HepG2 (cell line): ENCODE measurements around the gene PRPSAP1. TPM values are rescaled to one million over a fixed set of nuclear protein-coding genes. Genes with fewer than 3 reads are reported as not detected.
A peak's percentile ranks its signal among the peaks of the same experiment; 100 is the strongest.

Experiments used
- ARNT ChIP-seq: fragments of 450-650 bp; IDR thresholded peaks from 2 replicates; pipeline ENCODE4 v1.6.1; 2017
- CBX2 ChIP-seq, 2 experiments: fragments of 200-600 bp in 1 of 2; sonication (generic); formaldehyde crosslinking in 1 of 2; IDR thresholded peaks; 2 replicates each; pipeline versions ENCODE4 v1.7.0 to v1.8.1; 2018 to 2022; ENCODE audit warnings: low read depth in 2 of 2, low read length in 1 of 2, mild to moderate bottlenecking in 1 of 2, missing genetic modification reagents in 1 of 2
- CCDC6 ChIP-seq: sonication (generic); formaldehyde crosslinking; IDR thresholded peaks from 2 replicates; pipeline ENCODE4 v1.8.1; 2022; ENCODE audit warnings: mild to moderate bottlenecking, missing genetic modification reagents, moderate library complexity
- CEBPB ChIP-seq: IDR thresholded peaks from 2 replicates; pipeline ENCODE4 v1.6.1; 2011; ENCODE audit warnings: low read depth, low read length, improper control_type of control experiment, borderline replicate concordance
- GPN1 ChIP-seq: sonication (generic); formaldehyde crosslinking; IDR thresholded peaks from 2 replicates; pipeline ENCODE4 v1.5.1; 2020; ENCODE audit warnings: missing genetic modification reagents, borderline replicate concordance
- HNF4A ChIP-seq: sonication (generic); formaldehyde crosslinking; IDR thresholded peaks from 2 replicates; pipeline ENCODE4 v1.4.0; 2020; ENCODE audit warnings: missing genetic modification reagents
- KLF11 ChIP-seq: IDR thresholded peaks from 2 replicates; pipeline ENCODE4 v1.6.1; 2016; ENCODE audit warnings: missing compliant biosample characterization
- PPARG ChIP-seq: conservative IDR thresholded peaks from 2 replicates; pipeline ENCODE4 v1.6.1; 2016; ENCODE audit warnings: missing biosample characterization, missing genetic modification reagents
- REL ChIP-seq: sonication (generic); formaldehyde crosslinking; conservative IDR thresholded peaks from 2 replicates; pipeline ENCODE4 v1.8.0; 2022; ENCODE audit warnings: mild to moderate bottlenecking, missing genetic modification reagents, moderate library complexity
- REXO4 ChIP-seq: sonication (generic); formaldehyde crosslinking; IDR thresholded peaks from 2 replicates; pipeline ENCODE4 v1.8.0; 2022; ENCODE audit warnings: missing genetic modification reagents, mild to moderate bottlenecking, borderline replicate concordance
- RFX5 ChIP-seq: IDR thresholded peaks from 2 replicates; pipeline ENCODE4 v1.6.1; 2011; ENCODE audit warnings: low read depth, low read length, improper control_type of control experiment
- SMAD3 ChIP-seq: sonication (generic); formaldehyde crosslinking; IDR thresholded peaks from 2 replicates; pipeline ENCODE4 v1.4.0; 2020; ENCODE audit warnings: missing genetic modification reagents
- SMARCE1 ChIP-seq: fragments of 450-650 bp; IDR thresholded peaks from 2 replicates; pipeline ENCODE4 v1.6.1; 2017; ENCODE audit warnings: borderline replicate concordance
- SP140L ChIP-seq: sonication (generic); formaldehyde crosslinking; IDR thresholded peaks from 2 replicates; pipeline ENCODE4 v1.4.0; 2020; ENCODE audit warnings: missing genetic modification reagents, borderline replicate concordance
- ZFP36 ChIP-seq: fragments of 150-350 bp; IDR thresholded peaks from 2 replicates; pipeline ENCODE4 v1.6.1; 2018; ENCODE audit warnings: borderline replicate concordance, low read length, low read depth; ENCODE audit not compliant: partially characterized antibody
- ZKSCAN5 ChIP-seq: sonication (generic); formaldehyde crosslinking; IDR thresholded peaks from 2 replicates; pipeline ENCODE4 v1.5.1; 2020; ENCODE audit warnings: mild to moderate bottlenecking, missing genetic modification reagents
- ZNF629 ChIP-seq: sonication (generic); formaldehyde crosslinking; conservative IDR thresholded peaks from 2 replicates; pipeline ENCODE4 v1.5.0; 2020; ENCODE audit warnings: missing genetic modification reagents
- ZNF644 ChIP-seq: IDR thresholded peaks from 2 replicates; pipeline ENCODE4 v1.6.1; 2016; ENCODE audit warnings: low read depth
- ZNF737 ChIP-seq: sonication (generic); formaldehyde crosslinking; IDR thresholded peaks from 2 replicates; pipeline ENCODE4 v1.5.0; 2020; ENCODE audit warnings: missing genetic modification reagents, mild to moderate bottlenecking, borderline replicate concordance
- ZNF773 ChIP-seq: sonication (generic); formaldehyde crosslinking; IDR thresholded peaks from 2 replicates; pipeline ENCODE4 v1.4.0; 2020; ENCODE audit warnings: missing genetic modification reagents, borderline replicate concordance
- ZNF788 ChIP-seq: sonication (generic); formaldehyde crosslinking; IDR thresholded peaks from 2 replicates; pipeline ENCODE4 v1.5.0; 2020; ENCODE audit warnings: mild to moderate bottlenecking, missing genetic modification reagents, borderline replicate concordance
- ZNF816 ChIP-seq: sonication (generic); formaldehyde crosslinking; IDR thresholded peaks from 2 replicates; pipeline ENCODE4 v1.8.0; 2022; ENCODE audit warnings: missing genetic modification reagents, mild to moderate bottlenecking, borderline replicate concordance
- polyA plus RNA-seq, 8 experiments: library from polyadenylated mRNA; depleted of rRNA in 3 of 8; stranded (reverse) in 7 of 8; unstranded in 1 of 8; fragments of >200 nt; fragmentation: Illumina TruSeq in 4 of 8; extraction: Trizol in 4 of 8; gene quantifications; 2 replicates each; pipeline versions ENCODE4 v1.2.1 to v1.2.3, GENCODE V29; 2011 to 2016; ENCODE audit warnings: low read depth in 4 of 8, missing spikeins in 1 of 8, mixed read lengths in 1 of 8; ENCODE audit not compliant: insufficient read depth in 1 of 8
- total RNA-seq, 5 experiments: library from RNA; depleted of rRNA; stranded (reverse); fragments of >200 nt; fragmentation: Illumina TruSeq; extraction: Trizol; gene quantifications; 2 replicates each; pipeline ENCODE4 v1.2.3, GENCODE V29; 2016; ENCODE audit warnings: low read depth in 1 of 5
- TF ChIP-seq, protein P1 (sequence below): sonication (generic); formaldehyde crosslinking; IDR thresholded peaks from 2 replicates; pipeline ENCODE4 v1.4.0; 2020; ENCODE audit warnings: mild to moderate bottlenecking, missing genetic modification reagents
- TF ChIP-seq, protein P2 (sequence below): IDR thresholded peaks from 2 replicates; pipeline ENCODE4 v1.6.1; 2016; ENCODE audit warnings: low read depth, control low read depth
- TF ChIP-seq, protein P3 (sequence below): sonication (generic); formaldehyde crosslinking; IDR thresholded peaks from 2 replicates; pipeline ENCODE4 v1.8.0; 2022; ENCODE audit warnings: mild to moderate bottlenecking, missing genetic modification reagents, moderate library complexity
- TF ChIP-seq, protein P4 (sequence below): sonication (generic); formaldehyde crosslinking; IDR thresholded peaks from 2 replicates; pipeline ENCODE4 v1.5.0; 2020; ENCODE audit warnings: missing genetic modification reagents

Gene PRPSAP1
- total and polyA plus RNA-seq, 2 of the 13 experiments (the other 11 are each of a cell fraction or from before 2014, with no cell fraction given), result 91.1 to 314 TPM

DNA sequence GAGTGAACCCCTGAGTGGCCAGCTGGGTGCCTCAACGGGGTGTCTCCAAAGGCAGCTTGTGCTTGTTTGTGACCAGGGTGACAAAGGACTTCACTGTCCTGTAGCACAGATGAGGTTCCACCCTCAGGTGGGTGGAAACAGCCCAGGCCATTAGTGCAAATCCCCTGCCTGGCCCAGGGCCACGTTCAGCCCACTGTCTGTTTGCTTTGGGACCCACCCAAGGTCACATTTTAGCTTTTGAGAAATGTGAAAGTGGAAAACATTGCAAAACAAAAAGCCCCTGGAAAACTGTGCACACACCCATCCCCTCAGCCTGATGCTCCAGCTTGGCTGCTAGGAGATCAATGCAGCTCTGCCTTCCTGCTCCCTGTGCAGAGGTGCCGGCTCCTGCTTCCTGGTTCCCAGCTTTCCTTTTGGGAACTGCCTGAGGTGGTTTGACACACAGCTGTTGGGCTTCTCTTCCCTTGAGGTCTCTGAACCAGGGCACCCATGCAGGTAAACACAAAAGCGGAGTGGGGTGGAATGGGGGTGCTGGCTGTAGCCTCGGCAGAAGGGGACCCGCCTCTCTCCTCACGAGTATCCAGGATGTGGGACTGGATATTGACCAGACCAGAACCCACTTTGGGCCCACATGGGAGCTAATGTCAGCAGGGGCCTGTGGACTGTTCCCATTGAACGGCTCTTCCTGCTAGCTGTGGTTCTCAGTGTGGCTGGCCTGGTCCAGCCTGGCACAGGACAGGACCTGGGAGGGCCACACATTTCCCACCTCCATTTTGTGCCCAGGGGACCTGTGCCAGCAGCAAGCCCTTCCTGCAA lies 22.8 kb upstream of the PRPSAP1 start (continued):
- TF ChIP-seq, protein P1, sequence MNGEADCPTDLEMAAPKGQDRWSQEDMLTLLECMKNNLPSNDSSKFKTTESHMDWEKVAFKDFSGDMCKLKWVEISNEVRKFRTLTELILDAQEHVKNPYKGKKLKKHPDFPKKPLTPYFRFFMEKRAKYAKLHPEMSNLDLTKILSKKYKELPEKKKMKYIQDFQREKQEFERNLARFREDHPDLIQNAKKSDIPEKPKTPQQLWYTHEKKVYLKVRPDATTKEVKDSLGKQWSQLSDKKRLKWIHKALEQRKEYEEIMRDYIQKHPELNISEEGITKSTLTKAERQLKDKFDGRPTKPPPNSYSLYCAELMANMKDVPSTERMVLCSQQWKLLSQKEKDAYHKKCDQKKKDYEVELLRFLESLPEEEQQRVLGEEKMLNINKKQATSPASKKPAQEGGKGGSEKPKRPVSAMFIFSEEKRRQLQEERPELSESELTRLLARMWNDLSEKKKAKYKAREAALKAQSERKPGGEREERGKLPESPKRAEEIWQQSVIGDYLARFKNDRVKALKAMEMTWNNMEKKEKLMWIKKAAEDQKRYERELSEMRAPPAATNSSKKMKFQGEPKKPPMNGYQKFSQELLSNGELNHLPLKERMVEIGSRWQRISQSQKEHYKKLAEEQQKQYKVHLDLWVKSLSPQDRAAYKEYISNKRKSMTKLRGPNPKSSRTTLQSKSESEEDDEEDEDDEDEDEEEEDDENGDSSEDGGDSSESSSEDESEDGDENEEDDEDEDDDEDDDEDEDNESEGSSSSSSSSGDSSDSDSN (CRISPR knock-in tag), result peak; percentile 55
- TF ChIP-seq ZNF788 (peak; percentile 85; the same call in 1 of the 2 replicates), ZNF737 (CRISPR knock-in tag) (no peak), KLF11 (CRISPR knock-in tag) (no peak), REXO4 (no peak), ZNF773 (CRISPR knock-in tag) (no peak), HNF4A (peak; percentile 87), SMAD3 (CRISPR knock-in tag) (peak; percentile 88), GPN1 (no peak), ARNT (no peak), ZKSCAN5 (CRISPR knock-in tag) (no peak), ZNF644 (CRISPR knock-in tag) (no peak), REL (CRISPR knock-in tag) (peak; percentile 68; the same call in 1 of the 2 replicates), PPARG (CRISPR knock-in tag) (peak; percentile 91; the same call in 1 of the 2 replicates), SP140L (CRISPR knock-in tag) (no peak), ZNF816 (CRISPR knock-in tag) (no peak), SMARCE1 (no peak), CEBPB (peak; percentile 94), CBX2 (IDR thresholded peaks at IDR 0.05; ENCODE audit: low read depth, low read length) (no peak), CBX2 (CRISPR knock-in tag; IDR thresholded peaks at IDR 0.05; ENCODE audit: low read depth) (no peak), RFX5 (no peak), CCDC6 (CRISPR knock-in tag) (no peak), ZFP36 (no peak), ZNF629 (no peak; the same call in 1 of the 2 replicates)
- TF ChIP-seq, protein P2, sequence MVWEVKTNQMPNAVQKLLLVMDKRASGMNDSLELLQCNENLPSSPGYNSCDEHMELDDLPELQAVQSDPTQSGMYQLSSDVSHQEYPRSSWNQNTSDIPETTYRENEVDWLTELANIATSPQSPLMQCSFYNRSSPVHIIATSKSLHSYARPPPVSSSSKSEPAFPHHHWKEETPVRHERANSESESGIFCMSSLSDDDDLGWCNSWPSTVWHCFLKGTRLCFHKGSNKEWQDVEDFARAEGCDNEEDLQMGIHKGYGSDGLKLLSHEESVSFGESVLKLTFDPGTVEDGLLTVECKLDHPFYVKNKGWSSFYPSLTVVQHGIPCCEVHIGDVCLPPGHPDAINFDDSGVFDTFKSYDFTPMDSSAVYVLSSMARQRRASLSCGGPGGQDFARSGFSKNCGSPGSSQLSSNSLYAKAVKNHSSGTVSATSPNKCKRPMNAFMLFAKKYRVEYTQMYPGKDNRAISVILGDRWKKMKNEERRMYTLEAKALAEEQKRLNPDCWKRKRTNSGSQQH (CRISPR knock-in tag), result no peak; the same call in 1 of the 2 replicates
- TF ChIP-seq, protein P3, sequence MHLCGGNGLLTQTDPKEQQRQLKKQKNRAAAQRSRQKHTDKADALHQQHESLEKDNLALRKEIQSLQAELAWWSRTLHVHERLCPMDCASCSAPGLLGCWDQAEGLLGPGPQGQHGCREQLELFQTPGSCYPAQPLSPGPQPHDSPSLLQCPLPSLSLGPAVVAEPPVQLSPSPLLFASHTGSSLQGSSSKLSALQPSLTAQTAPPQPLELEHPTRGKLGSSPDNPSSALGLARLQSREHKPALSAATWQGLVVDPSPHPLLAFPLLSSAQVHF (CRISPR knock-in tag), result no peak
- TF ChIP-seq, protein P4, sequence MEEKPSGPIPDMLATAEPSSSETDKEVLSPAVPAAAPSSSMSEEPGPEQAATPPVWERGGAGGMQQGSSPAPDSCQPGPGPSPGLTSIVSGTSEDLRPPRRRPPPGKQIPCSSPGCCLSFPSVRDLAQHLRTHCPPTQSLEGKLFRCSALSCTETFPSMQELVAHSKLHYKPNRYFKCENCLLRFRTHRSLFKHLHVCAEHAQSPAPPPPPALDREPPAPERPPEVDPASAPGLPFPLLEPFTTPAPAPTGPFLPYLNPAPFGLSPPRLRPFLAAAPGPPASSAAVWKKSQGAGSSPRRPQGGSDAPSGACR (CRISPR knock-in tag), result no peak
